Activated CD8-positive, alpha-beta T cell treated with anti-CD3 and anti-CD28 coated beads for 36 hours (primary cell): ENCODE results near the gene C2CD4A. TPM values are rescaled to one million over a fixed set of nuclear protein-coding genes. Genes with fewer than 3 reads are reported as not detected.
A peak's percentile ranks its signal among the peaks of the same experiment; 100 is the strongest.

Source experiments
- ATAC-seq: fragments of 200-7000 bp; cut with Tn5 transposase; one replicate; pipeline ENCODE4 v1.10.0; 2021; ENCODE audit warnings: mild to moderate bottlenecking, moderate library complexity
- CTCF ChIA-PET: fragments of 350-600 bp; sonication (Branson Sonifier 250); formaldehyde crosslinking; loops from one replicate; lab custom pipeline; 2021; ENCODE audit warnings: antibody characterized with exemption; lab: Charles Lee
- POLR2A ChIA-PET: fragments of 350-600 bp; sonication (Branson Sonifier 250); formaldehyde crosslinking; loops from one replicate; lab custom pipeline; 2021; ENCODE audit warnings: antibody characterized with exemption; lab: Charles Lee
- DNase-seq: peaks from one replicate; pipeline ENCODE4 v3.0.0-alpha.2; 2020
- H3K27ac Mint-ChIP-seq: one replicate; pipeline ENCODE4 v1.8.0; 2021; ENCODE audit warnings: mild to moderate bottlenecking, mixed read lengths
- H3K27me3 Mint-ChIP-seq: one replicate; pipeline ENCODE4 v1.8.0; 2021; ENCODE audit warnings: mixed read lengths
- H3K36me3 Mint-ChIP-seq: one replicate; pipeline ENCODE4 v1.8.0; 2021; ENCODE audit warnings: low read depth, mixed read lengths
- H3K4me1 Mint-ChIP-seq: one replicate; pipeline ENCODE4 v1.8.0; 2021; ENCODE audit warnings: low read depth, mixed read lengths
- H3K4me3 Mint-ChIP-seq: one replicate; pipeline ENCODE4 v1.8.0; 2021; ENCODE audit warnings: mild to moderate bottlenecking, moderate library complexity, mixed read lengths
- H3K9me3 Mint-ChIP-seq: one replicate; pipeline ENCODE4 v1.8.0; 2021; ENCODE audit warnings: mixed read lengths
- CTCF ChIP-seq: fragments of 200-600 bp; IDR thresholded peaks from one replicate; pipeline ENCODE4 v1.8.0; 2022; ENCODE audit warnings: antibody characterized with exemption, mild to moderate bottlenecking
- intact Hi-C: fragments of 100-400 bp; cut with micrococcal nuclease; formaldehyde crosslinking; loops from one replicate; pipeline ENCODE4 v1.10.0; 2022
- total RNA-seq, 2 experiments: library from RNA; stranded (reverse); gene quantifications; one replicate each; pipeline ENCODE4 v1.2.3, GENCODE V29; 2021

C2CD4A gene
- total RNA-seq, 2 experiments from 2014 or later: 0.67 to 1.0 TPM

GRCh38 chr15:62053439-62054085, 13.2 kb upstream of the C2CD4A start:
- CTCF ChIA-PET: interaction anchor here (1.3 kb wide), 1 partner anchor 11 kb away, joined by 4 read pairs; no protein-coding TSS in a partner anchor
- no peak overlapping the region for H3K4me3 Mint-ChIP-seq
- intact Hi-C loops: no loop called here

GRCh38 chr15:62054979-62055378, 11.8 kb upstream of the C2CD4A start:
- Mint-ChIP-seq H3K27me3 (no peaks in the 10 kb centered on the region), H3K36me3 (peaks cover 10% of the 10 kb centered on the region), H3K9me3 (peaks cover 2% of the 10 kb centered on the region), H3K4me3 (no peak overlapping the region), H3K27ac (no peak overlapping the region), H3K4me1 (peaks cover 55% of the 10 kb centered on the region)
- ATAC-seq (no peak), DNase-seq (no peak)
- POLR2A ChIA-PET: no interaction called here
- TF ChIP-seq CTCF: no peak
- CTCF ChIA-PET: no interaction called here
- intact Hi-C loops: no loop called here

More at GRCh38 chr15:62053439-62054085, 13.2 kb upstream of the C2CD4A start:
- peaks cover 16% of the 10 kb centered on the region for H3K36me3 Mint-ChIP-seq
- no peak overlapping the region for H3K27ac Mint-ChIP-seq
- peaks cover 5% of the 10 kb centered on the region for H3K9me3 Mint-ChIP-seq
- H3K4me1 Mint-ChIP-seq: peaks cover 54% of the 10 kb centered on the region
- DNase-seq (no peak), ATAC-seq (no peak)
- no peaks in the 10 kb centered on the region for H3K27me3 Mint-ChIP-seq
- TF ChIP-seq CTCF: no peak
- POLR2A ChIA-PET: no interaction called here

- Mint-ChIP-seq H3K4me3 (no peak overlapping the region), H3K27ac (no peak overlapping the region), H3K27me3 (no peaks in the 10 kb centered on the region), H3K36me3 (peaks cover 8% of the 10 kb centered on the region), H3K9me3 (no peaks in the 10 kb centered on the region), H3K4me1 (peaks cover 62% of the 10 kb centered on the region)
- ATAC-seq: no peak
- DNase-seq: no peak
- ChIA-PET POLR2A (no interaction called here), CTCF (no interaction called here)
- intact Hi-C loops: no loop called here
- no peak for TF ChIP-seq CTCF
Observed at GRCh38 chr15:62057341-62057980, 9.3 kb upstream of the C2CD4A start.

GRCh38 chr15:62058327-62059028, 8.3 kb upstream of the C2CD4A start:
- peak overlapping the region; percentile 42 for H3K27ac Mint-ChIP-seq
- peaks cover 55% of the 10 kb centered on the region for H3K4me1 Mint-ChIP-seq
- peak overlapping the region; percentile 81 for H3K4me3 Mint-ChIP-seq
- intact Hi-C loops: no loop called here
- DNase-seq: no peak
- ChIA-PET POLR2A (no interaction called here), CTCF (interaction anchor here (1.1 to 2.4 kb wide), 2 partner anchors 8 to 23 kb away, joined by 4 to 6 read pairs; no protein-coding TSS in a partner anchor)
- H3K27me3 Mint-ChIP-seq: no peaks in the 10 kb centered on the region
- H3K36me3 Mint-ChIP-seq: peaks cover 8% of the 10 kb centered on the region
- no peak for TF ChIP-seq CTCF
- ATAC-seq: no peak
- no peaks in the 10 kb centered on the region for H3K9me3 Mint-ChIP-seq
